22Rv1 (cell line): Measurements from ENCODE around the gene IL2RG.

Experiments
- CTCF ChIP-seq: fragments of 450-650 bp; IDR thresholded peaks from 2 replicates; pipeline ENCODE4 v1.5.1; 2017; ENCODE audit warnings: mild to moderate bottlenecking
- ZFX ChIP-seq: fragments of 450-650 bp; IDR thresholded peaks from 2 replicates; pipeline ENCODE4 v1.6.1; 2017; ENCODE audit warnings: antibody characterized with exemption, borderline replicate concordance

GRCh38 chrX:71144651-71145050, 33.3 kb upstream of the IL2RG start, which contains the start of gene NLGN3:
- no peak for TF ChIP-seq CTCF
- TF ChIP-seq ZFX: no peak
